ENCODE measurements around the gene VAV1. TPM values are rescaled to one million over a fixed set of nuclear protein-coding genes. Genes with fewer than 3 reads are reported as not detected.

VAV1 gene
- total and polyA plus RNA-seq, 2 of the 13 experiments (the other 11 are each of a cell fraction or from before 2014, with no cell fraction given) = not detected

DNA sequence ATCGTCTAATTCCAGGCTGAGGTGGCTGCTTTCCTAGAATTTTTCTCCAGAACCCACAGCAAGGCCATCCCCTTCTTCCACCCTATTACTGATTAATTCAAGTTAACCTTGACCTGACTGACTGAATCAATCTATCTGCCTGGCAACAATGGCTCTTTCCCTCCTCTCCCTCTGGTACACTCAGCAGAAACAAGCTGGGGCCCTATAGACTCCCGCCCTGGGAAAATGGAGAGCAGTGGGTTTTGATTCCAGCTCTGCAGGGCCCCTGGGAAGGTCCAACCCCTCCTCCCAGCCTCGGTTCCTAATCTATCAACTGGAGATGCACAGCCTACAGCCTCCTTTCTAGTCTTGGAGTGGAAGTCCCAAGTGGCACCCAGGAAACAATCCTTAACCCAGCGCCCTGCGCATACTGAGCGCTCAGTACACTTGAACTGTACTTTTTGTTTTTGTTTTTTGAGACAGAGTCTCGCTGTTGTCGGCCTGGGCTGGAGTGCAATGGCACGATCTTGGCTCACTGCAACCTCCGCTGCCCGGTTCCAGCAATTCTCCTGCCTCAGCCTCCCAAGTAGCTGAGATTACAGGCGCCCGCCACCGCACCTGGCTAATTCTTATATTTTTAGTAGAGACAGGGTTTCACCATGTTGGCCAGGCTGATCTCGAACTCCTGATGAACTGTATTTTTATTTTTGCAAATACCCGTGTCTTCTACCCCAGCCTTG, 46.8 kb upstream of the VAV1 start (continued):
- TF ChIP-seq, protein P1, sequence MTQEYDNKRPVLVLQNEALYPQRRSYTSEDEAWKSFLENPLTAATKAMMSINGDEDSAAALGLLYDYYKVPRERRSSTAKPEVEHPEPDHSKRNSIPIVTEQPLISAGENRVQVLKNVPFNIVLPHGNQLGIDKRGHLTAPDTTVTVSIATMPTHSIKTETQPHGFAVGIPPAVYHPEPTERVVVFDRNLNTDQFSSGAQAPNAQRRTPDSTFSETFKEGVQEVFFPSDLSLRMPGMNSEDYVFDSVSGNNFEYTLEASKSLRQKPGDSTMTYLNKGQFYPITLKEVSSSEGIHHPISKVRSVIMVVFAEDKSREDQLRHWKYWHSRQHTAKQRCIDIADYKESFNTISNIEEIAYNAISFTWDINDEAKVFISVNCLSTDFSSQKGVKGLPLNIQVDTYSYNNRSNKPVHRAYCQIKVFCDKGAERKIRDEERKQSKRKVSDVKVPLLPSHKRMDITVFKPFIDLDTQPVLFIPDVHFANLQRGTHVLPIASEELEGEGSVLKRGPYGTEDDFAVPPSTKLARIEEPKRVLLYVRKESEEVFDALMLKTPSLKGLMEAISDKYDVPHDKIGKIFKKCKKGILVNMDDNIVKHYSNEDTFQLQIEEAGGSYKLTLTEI (CRISPR knock-in tag; conservative IDR thresholded peaks at IDR 0.05) = no peak
- TF ChIP-seq BORCS8-MEF2B (CRISPR knock-in tag; IDR thresholded peaks at IDR 0.05) (no peak), ZNF160 (CRISPR knock-in tag; IDR thresholded peaks at IDR 0.05) (no peak), CHD4 (IDR thresholded peaks at IDR 0.05; ENCODE audit: borderline replicate concordance, low read length) (no peak), IKZF1 (IDR thresholded peaks at IDR 0.05) (no peak), PHB2 (IDR thresholded peaks at IDR 0.05; ENCODE audit: partially characterized antibody) (no peak), TBX3 (IDR thresholded peaks at IDR 0.05; ENCODE audit: borderline replicate concordance) (no peak), HNRNPUL1 (IDR thresholded peaks at IDR 0.05; ENCODE audit: low read depth, low read length) (no peak), MEIS1 (CRISPR knock-in tag; IDR thresholded peaks at IDR 0.05; ENCODE audit: borderline replicate concordance) (no peak), ZNF101 (CRISPR knock-in tag; IDR thresholded peaks at IDR 0.05; ENCODE audit: borderline replicate concordance, low read depth) (no peak), STAG1 (CRISPR knock-in tag; IDR thresholded peaks at IDR 0.05) (no peak), FOXC1 (CRISPR knock-in tag; IDR thresholded peaks at IDR 0.05; ENCODE audit: borderline replicate concordance) (no peak), GABPA (IDR thresholded peaks at IDR 0.05; ENCODE audit: low read depth, low read length) (no peak), GABPA (CRISPR knock-in tag; IDR thresholded peaks at IDR 0.05; ENCODE audit: low read depth) (0 out of 2 replicates have a peak, but pooled peaks have one; percentile 43), ADNP (CRISPR knock-in tag; IDR thresholded peaks at IDR 0.05) (no peak), ZNF143 (CRISPR knock-in tag; IDR thresholded peaks at IDR 0.05) (no peak), ZKSCAN1 (IDR thresholded peaks at IDR 0.05; ENCODE audit: low read length) (no peak), ERF (CRISPR knock-in tag; IDR thresholded peaks at IDR 0.05) (no peak), KAT7 (CRISPR knock-in tag; IDR thresholded peaks at IDR 0.05; ENCODE audit: borderline replicate concordance) (no peak), ZNF572 (CRISPR knock-in tag; IDR thresholded peaks at IDR 0.05) (no peak)
- TF ChIP-seq, protein P2, sequence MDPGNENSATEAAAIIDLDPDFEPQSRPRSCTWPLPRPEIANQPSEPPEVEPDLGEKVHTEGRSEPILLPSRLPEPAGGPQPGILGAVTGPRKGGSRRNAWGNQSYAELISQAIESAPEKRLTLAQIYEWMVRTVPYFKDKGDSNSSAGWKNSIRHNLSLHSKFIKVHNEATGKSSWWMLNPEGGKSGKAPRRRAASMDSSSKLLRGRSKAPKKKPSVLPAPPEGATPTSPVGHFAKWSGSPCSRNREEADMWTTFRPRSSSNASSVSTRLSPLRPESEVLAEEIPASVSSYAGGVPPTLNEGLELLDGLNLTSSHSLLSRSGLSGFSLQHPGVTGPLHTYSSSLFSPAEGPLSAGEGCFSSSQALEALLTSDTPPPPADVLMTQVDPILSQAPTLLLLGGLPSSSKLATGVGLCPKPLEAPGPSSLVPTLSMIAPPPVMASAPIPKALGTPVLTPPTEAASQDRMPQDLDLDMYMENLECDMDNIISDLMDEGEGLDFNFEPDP (CRISPR knock-in tag; conservative IDR thresholded peaks at IDR 0.05) = no peak
- TF ChIP-seq, protein P3, sequence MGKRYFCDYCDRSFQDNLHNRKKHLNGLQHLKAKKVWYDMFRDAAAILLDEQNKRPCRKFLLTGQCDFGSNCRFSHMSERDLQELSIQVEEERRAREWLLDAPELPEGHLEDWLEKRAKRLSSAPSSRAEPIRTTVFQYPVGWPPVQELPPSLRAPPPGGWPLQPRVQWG (CRISPR knock-in tag; IDR thresholded peaks at IDR 0.05; ENCODE audit: borderline replicate concordance, low read depth) = no peak
- TF ChIP-seq, protein P4, sequence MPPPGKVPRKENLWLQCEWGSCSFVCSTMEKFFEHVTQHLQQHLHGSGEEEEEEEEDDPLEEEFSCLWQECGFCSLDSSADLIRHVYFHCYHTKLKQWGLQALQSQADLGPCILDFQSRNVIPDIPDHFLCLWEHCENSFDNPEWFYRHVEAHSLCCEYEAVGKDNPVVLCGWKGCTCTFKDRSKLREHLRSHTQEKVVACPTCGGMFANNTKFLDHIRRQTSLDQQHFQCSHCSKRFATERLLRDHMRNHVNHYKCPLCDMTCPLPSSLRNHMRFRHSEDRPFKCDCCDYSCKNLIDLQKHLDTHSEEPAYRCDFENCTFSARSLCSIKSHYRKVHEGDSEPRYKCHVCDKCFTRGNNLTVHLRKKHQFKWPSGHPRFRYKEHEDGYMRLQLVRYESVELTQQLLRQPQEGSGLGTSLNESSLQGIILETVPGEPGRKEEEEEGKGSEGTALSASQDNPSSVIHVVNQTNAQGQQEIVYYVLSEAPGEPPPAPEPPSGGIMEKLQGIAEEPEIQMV (CRISPR knock-in tag; IDR thresholded peaks at IDR 0.05; ENCODE audit: low read depth) = no peak
- TF ChIP-seq, protein P5, sequence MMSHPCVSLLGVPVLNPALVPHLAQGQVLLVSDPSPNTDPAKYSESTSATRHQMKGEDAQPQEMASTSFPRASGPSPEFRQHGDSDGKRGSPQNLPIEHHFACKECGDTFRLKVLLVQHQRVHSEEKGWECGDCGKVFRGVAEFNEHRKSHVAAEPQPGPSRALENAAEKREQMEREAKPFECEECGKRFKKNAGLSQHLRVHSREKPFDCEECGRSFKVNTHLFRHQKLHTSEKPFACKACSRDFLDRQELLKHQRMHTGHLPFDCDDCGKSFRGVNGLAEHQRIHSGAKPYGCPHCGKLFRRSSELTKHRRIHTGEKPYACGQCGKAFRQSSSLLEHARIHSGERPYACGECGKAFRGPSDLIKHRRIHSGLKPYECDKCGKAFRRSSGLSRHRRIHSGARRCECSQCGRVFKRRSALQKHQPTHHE (CRISPR knock-in tag; IDR thresholded peaks at IDR 0.05; ENCODE audit: borderline replicate concordance) = no peak
